ENCODE measurements around the gene DNM3.
"Not testable (repeated sequence)": the region's sequence is repeated elsewhere in the genome, so short reads cannot be mapped to it uniquely, and the experiment has no call there.

DNM3 gene

DNA sequence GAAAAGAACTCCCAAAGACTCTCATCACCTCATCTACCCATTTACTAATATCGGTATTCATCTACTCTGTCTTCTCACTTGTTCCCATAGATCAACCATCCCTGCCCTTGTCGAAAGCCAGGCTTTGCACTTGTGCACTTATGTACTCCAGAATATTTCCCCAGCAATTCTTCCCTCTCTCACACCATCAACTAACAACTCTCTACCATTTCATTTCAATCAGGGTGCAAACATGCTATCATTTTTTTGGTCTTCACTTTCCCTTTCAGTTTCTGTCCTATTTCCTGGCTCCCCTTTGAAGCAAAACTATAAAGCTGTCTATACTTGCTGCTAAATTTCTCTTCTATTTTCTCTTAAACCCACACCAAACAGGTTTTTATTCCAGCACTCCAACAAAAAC lies 585.9 kb downstream of the DNM3 start:
- DNase-seq (ENCODE audit: low read depth): no peak

DNA sequence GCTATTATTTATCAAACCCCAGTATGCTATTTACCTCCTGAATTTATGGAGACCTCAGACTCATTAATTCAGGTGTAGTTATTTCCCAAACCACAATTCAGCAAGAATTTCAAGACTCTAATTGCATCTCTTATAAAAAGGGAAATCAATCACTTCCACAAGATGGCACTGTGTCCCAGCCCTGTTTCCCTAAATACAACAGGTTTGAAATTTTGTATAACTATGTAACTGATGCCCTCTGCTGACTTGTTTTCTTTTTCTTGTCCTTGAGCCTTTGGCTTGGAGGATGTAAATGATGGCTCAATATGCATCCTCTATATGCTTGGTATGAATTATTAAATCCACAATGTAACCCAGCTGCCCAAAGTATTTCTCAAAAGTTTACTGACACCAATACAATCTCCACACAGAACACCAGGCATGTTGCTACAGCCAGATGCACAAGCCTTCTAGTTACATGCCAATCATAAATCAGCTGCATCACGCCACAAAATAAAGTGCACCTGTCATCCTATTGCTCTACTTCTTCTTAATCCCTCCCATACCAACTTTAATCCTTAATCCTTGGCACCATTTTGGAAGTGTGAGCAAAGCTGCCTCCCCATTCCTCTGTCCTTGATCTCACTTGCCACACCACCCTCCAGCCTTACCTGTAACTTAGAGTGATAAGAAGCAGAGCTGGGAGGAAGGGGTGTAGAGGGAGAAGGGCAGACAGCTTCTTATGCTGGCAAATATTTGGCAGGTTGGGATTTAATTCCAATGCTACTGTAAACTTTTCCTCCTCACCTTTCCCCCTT lies 588.2 kb downstream of the DNM3 start:
- no peak for DNase-seq (ENCODE audit: low read depth)

DNA sequence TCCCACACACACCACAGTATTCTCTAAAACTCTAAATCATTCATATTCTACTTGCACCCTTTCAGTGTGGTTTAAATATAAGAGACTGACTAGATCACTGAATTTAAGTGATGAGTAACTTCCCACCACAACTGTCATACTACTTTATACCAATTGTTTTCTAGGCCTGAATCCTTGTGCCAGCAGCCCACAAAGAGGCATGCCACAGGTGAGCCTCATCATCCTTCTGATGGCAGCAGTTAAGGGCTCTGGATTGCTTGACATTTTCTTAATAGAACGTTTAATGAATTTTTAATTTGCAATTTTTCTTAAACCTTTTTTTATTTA lies 588.8 kb downstream of the DNM3 start:
- no peak for DNase-seq (ENCODE audit: low read depth)

DNA sequence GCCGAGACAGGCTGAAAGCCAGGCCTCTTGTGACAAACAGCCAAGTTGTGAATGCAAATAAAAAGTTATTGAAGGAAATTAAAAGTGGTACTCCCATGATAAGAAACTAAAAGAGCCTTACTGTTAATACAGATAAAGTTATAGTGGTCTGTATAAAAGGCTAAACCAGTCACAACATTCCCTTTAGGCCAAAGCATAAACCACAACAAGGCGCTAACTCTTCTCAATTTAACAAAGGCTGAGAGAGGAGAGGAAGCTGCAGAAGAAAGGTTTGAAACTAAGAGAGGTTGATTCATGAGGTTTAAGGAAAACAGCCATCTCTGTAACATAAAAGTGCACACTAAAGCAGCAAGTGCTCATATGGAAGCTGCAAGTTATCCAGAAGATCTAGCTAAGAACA lies 589.9 kb downstream of the DNM3 start:
- no peak for DNase-seq (ENCODE audit: low read depth)

DNA sequence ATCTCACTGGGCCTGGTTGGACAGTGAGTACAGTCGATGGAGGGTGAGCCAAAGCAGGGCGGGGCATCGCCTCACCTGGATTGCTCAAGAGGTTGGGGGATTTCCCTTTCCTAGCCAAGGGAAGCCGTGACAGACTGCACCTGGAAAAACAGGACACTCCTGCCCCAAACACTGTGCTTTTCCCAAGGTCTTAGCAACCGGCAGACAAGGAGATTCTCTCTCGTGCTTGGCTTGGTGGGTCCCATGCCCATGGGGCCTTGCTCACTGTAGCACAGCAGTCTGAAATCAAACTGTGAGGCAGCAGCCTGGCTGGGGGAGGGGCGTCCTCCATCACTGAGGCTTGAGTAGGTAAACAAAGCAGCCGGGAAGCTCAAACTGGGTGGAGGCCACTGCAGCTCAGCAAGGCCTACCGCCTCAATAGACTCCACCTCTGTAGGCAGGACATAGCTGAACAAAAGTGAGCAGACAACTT lies 590.5 kb downstream of the DNM3 start:
- no peak for DNase-seq (ENCODE audit: low read depth)

DNA sequence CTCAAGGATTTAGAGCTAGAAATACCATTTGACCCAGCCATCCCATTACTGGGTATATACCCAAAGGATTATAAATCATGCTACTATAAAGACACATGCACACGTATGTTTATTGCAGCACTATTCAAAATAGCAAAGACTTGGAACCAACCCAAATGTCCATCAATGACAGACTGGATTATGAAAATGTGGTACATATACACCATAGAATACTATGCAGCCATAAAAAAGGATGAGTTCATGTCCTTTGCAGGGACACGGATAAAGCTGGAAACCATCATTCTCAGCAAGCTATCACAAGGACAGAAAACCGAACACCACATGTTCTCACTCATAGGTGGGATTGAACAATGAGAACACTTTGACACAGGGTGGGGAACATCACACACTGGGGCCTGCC lies 595.9 kb downstream of the DNM3 start:
- DNase-seq (ENCODE audit: low read depth): not testable (repeated sequence)

DNA sequence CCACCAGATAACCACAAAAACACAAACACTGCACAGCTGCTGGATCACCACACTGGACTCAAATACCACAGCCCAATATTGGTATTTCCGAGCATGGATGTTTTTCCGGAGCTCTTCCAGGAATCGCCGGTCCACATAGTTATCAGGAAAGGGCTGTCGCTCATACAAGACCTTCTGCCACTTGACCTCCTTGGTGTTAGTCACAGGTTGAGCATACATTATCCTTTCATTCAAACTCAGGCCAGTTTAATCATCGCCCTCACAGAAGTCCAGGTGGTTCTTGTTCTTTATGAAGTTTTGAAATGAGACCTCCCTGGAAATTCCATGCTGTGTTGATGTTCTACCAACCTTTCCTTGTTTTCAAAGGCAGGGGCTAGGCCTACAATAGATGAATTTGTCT lies 601.1 kb downstream of the DNM3 start:
- DNase-seq (ENCODE audit: low read depth): no peak

DNA sequence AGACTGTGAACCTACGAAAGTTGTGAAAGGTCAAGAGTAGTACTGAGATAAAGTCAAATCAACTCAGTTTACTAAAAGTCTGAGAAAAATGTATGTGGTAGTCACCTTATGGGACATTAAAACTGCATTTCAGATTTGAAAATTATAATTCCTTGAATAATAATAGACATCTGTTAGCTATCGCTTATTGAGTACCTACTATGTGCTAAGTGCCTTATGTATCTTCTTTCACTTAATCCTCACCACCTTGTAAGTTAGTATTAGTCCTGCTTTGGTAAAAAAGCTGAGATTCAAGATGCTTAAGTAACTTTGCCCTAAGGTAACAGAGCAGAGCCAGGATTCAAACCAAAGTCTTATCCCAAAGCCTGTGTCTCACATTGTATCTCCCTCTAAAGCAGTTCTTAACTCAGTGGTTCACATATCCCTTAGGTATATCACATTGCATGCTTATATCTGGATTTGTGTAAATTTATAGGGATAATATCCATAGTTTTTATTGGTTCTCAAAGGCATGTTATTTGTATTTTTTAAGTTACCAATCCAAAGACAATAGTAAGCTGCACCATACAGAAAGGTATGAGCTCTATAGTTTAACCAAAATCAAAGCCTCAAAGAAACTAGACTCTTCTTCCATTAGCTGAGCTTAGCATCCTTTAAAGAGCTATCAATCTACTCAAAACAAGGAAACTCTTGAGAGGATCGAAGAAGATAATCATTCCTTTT lies 601.7 kb downstream of the DNM3 start:
- DNase-seq (ENCODE audit: low read depth): no peak

DNA sequence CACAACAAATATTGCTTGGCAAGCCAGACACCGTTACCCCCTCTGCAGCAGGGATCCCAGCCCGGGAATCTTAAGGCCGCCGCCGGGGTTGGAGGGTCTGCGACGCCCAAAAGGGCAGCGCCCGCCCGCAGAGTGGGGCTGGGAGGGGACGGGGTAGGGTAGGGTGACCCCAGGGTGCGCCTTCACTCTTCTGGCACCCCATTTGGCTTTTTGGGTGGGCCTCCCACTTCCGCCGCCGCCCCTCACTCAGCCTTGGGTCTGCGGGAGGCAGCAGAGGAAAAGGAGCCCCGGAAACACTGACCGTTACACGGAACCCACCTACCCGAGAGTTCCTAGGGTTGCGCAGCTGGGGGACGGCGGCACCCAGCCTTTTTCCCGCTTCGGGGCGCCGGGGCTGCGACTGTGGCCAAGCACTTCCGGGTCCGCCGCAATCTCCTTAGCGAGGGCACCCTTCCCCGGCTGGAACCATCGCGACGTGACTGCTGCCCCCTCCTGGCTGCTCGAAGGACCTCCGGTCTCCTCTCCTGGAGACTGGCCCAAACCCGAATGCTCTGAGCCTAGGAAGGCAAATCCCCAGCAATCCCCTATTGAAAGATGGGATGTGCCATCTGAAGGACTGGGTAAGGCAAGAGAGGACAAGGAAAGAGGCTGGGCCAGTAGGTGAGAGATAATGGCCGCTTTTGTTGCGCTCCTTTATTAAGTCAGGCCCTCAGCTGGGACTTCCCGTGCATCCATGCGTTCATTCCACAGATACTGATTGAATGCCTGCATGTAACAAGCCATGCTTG lies 602.6 kb downstream of the DNM3 start, which contains the start of gene PIGC:
PIGC (minus strand) TSS at position 404 of the 788 bp plus-strand sequence. CDS start 1,447 bp downstream, outside the sequence.
- peak; percentile 80 for DNase-seq (ENCODE audit: low read depth)

DNA sequence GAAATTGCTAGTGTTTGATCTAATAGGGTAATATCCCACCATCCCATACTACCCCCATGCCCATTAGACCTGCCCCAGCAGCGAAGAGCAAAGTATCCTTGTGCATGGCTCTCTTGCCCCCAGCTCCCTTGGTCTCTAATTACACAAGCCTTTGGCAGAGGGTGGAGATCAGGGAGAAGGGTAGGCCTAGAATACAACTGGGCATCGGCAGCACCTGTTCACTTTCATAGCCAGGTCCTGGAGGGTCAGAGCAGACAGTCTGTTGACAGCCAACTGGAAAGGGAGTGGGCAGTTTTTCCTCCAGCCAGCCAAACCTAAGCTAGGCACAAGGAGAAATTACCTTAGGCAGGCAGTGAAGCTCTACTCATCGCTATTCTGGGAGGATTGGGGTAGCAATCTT lies 605.2 kb downstream of the DNM3 start:
- no peak for DNase-seq (ENCODE audit: low read depth)

DNA sequence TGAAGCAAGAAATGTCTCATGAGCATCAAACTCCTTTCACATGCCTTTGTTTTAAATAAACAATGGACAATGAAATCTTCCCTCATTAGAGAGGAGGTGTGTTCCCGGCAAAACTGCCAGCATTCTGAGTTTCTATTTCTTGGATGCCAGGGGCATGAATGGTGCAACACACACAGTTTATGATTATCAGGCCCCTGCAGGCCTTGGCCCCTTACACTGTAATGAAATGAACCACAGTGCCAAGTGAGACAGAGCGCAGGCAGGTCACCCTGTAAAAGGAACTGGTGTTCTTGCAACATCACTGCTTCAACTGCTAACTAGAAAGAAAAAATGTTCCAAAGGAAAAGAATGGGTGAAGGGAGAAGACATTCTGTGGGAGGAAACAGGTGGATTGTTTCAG lies 606.3 kb downstream of the DNM3 start:
- no peak for DNase-seq (ENCODE audit: low read depth)

DNA sequence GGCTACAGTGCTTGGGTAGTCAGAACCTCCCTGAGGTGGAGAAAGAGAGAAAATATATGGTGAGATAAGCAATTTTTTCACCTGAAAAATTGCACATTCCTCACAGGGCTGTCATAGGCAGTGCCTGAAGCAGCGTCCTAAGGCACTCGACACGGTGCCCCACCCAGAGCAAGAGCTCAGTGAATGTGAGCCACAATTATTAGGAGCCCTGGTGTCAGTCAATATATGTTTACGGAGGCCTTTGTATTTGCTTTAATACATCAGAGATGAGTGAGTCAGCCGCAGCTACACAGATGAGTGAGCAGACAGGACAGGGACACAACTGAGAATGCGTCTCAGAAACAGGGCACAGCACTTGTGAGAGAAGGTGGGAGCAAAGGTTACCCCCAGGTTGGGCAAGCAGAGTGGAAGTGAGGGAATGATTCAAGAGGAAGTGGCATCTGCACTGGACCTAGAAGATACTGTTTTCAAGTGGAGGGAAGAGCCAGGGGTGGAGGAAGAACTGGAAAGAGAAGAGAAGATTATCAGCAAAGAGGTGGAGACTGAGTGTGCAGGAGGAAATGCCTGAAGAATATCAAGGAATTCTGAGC lies 607.8 kb downstream of the DNM3 start:
- DNase-seq (ENCODE audit: low read depth): no peak

DNA sequence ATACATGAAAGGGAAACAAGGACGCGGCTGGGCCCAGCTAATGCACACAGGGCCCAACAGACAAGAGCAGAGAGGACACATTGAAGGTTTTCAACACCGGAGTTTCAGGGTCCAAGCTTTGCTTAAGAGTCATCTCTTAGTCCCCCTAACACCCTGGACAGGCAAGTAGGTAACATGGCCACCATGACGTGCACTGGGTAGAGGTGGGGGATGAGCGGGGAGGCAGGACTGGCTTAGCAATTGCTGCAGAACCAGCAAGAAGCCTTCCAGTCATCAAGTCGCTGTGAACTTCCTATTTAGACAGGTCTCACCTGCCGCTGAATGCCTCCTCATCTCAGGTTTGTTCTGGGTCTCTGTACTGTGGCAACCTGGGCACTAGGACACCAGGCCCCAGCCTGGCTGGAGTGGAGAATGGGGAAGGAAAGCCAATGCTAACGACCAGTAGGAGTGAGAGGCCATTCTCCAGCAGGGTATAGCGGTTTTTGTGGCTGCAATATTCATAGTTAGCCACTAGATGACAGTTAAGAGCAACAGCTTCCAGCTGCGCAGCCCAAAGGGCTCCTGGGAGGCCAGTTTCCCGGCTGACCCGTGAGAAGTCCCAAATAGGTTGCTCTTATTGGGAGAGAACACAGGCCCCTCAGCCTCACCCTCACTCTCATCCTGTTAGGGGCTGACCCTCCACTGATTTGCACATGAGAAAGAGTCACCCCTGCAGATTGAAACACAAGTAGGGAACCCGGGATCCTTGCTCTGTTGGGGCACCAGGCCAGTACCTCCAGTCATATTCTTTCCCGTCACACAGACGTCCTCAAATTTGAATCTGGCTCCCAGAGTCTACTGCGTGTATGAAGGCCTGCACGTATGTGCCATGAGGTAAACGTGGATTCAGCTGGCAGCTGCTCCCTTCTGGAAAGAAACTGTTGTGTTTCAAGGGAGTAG lies 608.6 kb downstream of the DNM3 start:
- DNase-seq (ENCODE audit: low read depth): no peak

DNA sequence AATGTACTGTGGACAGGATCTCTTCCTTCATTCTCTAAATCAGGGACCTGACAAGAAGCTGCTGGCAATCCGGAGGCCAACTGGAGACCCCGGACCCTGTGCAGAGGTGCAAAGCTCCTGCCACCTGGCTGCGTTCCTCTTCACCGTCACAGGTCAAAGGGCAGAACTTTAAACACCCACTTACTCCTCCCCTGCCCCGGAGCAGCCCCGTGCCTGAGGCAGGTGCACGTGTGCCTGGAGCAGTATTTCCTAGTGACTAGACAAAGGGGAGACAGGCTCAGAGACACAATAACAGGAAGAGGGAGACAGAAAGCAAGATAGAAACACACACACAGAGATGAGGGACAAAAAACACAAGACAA lies 609.2 kb downstream of the DNM3 start:
- DNase-seq (ENCODE audit: low read depth): no peak

DNA sequence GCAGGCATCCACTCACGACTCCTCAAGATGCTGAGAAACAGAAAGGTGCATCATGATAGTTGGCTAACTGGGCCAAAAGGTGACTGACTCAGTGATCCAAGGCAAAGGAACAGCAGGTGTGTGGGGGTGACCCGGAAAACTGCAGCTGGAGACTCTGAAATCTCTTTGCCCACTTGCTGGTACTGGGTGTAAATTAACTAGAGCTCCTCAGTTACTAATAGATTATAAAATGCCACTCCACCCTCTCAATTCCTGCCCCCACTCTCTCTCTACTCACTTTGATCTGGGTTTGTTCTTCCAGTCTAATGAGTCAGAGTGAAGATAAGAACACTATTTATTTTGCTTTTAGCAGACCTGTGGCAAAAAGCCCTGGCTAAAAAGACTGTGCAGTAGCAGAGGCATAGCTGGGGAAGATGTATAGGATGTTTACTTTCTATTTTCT lies 609.7 kb downstream of the DNM3 start:
- no peak for DNase-seq (ENCODE audit: low read depth)

DNA sequence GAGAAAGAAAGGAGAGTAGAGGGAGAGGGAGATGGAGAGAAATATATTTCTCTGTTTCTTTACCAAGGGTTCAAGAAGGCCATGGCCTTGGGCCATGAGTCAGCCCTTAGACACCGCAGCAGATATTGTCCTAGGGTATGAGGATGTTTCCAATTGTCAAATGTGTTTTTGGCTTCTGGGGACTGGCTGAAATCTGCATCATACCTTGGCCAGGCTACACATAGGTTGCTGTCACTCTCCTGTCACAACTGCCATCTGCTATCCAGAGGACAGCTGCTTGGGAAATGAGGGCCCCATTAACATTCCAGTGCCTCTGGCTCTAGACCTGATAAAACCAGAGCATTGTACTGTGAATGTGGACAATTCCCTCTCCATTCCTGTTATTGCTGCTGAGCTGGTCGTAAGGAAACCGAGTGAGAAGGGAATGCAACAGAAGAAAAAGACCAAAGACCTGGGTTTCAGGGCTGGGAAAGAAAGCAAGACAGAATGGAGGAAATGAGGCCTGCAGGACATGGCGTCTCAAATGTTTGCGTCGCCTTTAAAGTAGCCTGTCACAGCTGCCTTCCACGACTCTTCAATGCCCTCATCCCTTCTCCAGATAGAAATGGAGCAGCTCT lies 611.3 kb downstream of the DNM3 start:
- DNase-seq (ENCODE audit: low read depth): no peak

DNA sequence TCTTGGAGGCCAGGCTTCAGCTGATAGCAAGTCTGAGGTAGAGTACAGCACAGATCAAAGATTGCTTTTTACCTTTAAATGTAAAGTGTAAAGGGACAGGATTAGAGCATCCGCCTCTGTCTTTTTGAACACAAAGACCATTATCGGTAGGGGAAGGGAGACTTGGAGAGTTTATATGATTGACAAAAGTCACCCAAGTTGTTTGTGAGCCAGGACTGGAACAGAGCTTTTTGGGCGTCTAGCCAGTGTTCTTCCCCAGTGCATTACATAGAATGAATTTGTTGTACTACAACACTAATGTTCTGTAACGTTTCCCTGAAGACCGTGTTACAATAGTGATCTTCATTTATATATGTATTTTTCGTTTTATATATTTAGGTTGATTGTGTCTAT lies 611.9 kb downstream of the DNM3 start:
- no peak for DNase-seq (ENCODE audit: low read depth)

DNA sequence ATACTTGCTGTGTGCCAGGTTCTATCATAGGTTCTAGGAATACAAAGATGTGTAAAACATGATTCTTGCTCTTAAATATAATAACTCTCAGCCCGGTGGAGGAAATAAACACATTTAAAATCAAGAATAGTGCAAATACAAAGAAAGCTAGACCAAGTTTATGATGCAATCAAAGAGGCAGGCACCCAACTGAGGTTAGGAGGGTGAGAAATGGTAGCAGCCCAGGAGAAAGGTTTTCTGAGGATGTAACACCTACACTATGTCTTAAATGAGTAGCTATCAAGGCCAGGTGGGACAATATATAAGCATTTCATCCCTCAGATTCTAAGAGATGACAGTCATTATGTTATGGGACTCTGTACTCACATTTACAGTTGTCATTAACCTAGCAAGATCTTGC lies 612.3 kb downstream of the DNM3 start:
- DNase-seq (ENCODE audit: low read depth): no peak

DNA sequence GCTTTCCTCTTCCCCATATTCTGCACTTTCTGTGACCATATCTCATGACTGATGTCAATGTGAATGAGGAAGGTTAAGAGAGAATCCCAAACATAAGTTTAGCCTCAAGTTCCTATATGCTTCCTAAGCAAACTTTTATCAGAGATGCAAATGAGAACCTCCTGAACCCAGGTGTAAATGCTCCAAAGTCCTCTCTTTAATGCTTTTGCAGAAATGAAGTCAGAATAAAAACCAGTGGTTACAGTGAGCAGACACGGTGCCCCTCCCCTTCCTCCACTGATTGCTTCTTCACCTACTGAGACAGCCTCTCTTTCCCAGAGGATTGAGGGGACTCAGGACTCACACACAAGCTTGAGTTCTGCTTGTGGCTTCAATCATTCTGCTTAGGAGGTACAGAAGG lies 614.2 kb downstream of the DNM3 start:
- no peak for DNase-seq (ENCODE audit: low read depth)

DNA sequence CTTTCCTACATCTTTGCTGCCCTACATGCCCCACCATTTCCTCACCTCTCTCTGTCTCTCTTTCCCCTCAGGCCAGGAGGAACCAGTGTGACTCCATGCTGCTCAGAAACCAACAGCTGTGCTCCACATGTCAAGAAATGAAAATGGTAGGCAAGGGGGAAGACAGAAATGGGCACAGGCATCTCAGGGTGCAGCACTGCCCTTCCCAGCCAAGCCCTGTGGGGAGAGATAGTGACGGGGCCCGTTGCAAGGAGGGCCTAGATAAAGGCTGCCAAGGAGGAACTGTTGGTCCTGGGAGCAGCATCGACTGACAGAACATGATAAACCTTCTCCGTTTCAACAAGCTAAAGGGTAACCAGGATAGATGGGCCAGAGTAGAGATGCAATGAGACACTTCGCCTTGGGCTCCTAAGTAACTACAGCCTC lies 615.1 kb downstream of the DNM3 start:
- DNase-seq (ENCODE audit: low read depth): no peak
